DMS114 treated with DMSO at 0.1 percent for 48 hours (cell line): Measurements from ENCODE around the gene CHD5.

Experiments
- DNase-seq: peaks from one replicate; lab custom pipeline; 2025; ENCODE audit not compliant: unreplicated experiment; lab: John Stamatoyannopoulos, UW

The CHD5 gene

DNA sequence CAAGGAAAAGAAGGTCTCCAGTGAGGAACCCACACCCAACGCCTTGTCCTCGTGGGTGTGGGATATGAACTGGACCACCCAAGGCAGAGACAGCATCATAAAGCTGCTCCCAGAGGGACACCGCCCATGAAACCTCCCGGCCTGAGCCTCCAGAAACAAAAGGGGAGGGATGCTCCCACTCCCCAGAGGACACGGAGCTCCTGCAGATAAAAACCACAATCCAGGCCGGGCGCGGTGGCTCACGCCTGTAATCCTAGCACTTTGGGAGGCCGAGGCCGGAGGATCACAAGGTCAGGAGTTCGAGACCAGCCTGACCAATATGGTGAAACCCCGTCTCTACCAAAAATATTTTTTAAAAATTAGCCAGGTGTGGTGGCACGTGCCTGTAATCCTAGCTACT is 66.4 kb downstream of the CHD5 start:
- no peak for DNase-seq

DNA sequence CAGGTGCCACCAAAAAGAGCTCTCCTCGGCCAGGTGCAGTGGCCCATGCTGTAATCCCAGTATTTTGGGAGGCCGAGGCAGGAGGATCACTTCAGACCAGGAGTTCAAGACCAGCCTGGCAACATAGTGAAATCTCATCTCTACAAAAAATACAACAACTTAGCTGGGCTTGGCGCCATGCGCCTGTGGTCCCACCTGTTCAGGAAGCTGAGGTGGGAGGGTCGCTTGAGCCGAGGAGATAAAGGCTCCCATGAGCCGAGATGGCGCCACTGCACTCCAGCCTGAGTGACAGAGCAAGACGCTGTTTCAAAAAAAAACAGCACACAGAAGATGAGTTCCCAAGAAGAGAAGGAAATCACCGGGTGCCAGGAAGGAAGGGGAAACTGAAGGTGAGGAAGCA is 67.0 kb downstream of the CHD5 start:
- no peak for DNase-seq

DNA sequence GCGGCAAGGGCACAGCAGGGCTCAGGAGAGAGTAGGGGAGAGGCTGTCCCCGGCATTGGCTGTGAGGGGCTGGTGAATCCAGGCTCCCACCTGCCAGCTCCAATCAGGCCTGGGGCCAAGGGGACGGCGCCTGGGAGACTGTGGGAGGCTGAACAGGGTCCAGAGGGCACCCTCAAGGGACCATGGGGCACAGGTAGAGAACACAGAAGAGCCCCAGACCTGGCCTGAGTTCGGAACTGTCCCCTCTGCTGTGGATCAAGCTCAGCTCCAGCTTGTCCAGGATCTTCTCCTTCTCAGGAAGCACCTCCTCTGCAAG is 67.5 kb downstream of the CHD5 start:
- no peak for DNase-seq

DNA sequence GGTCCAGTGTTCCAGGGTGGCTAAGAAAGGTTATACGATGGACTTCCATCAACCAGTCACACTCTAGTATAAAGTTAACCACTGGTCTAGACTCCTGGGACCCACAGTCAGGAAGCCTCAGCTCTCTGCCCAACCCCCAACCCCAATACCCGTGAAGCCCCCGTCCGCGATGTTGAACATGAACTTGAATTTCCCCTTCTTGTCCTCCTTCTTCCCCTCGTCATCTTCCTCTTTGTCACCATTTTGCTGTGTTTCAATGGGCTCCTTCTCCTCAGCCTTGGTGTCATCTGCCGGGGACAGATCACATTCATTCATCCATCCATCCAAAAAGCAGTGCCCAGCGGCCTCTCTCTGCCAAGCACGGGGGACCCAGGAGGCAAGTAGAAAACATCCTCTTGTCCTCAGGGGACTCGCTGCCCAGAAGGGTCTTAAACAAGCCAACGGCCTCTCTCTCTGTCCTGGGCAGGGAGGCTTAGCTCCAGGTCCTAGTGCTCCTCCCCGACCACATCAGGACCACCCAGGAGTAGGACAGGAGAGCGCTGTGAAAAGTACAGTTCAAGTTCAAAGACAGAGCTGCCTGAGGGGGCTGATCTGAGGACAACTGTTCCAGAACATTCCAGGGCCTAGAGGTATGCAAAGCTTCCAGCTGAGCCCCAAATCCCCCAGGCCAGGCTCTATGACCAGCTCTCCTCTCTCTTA is 68.0 kb downstream of the CHD5 start:
- DNase-seq = no peak

DNA sequence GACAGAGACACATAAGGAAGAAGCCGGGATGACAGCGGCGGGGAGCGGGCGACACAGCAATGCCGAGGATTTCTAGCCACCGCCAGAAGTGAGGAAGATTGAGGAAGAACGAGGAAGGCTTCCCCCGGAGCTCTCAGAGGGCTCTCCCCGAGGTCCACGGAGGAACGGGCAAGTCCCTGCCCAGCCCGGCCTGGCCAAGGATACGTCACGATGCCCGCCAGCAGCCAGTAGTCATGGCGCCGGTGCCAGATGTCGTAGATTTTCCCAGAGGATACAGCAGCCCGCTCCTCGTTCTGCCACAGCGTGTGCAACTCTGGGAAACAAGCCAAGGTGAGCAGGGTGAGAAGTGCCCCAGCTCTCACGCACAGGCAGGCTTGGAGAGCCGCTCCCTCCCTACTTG is 68.5 kb downstream of the CHD5 start:
- no peak for DNase-seq

DNA sequence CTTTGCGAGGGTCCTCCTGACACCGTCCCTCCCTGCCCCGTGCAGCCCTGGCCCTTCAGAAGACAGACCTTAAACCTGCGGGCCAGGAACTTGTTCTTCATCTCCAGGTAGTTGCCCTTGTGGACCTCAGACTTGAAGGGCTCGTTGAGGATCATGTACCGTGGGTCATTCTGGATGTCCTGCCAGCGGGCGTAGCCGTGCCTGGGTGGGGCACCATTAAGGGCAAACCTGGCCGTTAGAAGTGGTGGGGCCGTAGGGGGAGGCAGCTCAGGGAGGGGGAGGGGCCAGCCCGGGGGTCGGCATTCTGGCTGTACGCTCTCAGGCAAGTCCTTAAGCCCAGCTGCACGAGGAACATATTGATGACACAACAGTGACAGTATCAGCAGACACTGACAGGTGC is 69.8 kb downstream of the CHD5 start:
- DNase-seq = no peak

DNA sequence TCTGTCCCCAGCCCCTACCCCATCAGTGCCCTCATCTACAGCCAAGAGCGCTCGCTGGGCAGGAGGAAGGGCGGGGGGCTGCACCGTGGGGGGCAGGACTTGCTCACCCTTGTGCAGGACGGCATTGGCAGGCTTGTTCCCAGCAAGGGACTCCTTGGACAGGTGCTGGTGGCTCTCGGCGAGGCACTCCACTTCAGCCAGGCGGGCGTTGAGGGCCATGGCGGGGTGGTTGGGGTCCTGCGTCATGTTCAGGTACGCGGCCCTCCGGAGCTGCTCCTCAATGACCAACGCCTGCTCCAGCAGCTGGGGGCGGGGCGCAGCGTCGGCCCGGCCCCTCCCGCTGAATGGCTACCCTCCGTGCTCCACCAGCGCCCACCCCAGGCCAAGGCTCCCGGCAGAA is 70.4 kb downstream of the CHD5 start:
- DNase-seq = no peak

DNA sequence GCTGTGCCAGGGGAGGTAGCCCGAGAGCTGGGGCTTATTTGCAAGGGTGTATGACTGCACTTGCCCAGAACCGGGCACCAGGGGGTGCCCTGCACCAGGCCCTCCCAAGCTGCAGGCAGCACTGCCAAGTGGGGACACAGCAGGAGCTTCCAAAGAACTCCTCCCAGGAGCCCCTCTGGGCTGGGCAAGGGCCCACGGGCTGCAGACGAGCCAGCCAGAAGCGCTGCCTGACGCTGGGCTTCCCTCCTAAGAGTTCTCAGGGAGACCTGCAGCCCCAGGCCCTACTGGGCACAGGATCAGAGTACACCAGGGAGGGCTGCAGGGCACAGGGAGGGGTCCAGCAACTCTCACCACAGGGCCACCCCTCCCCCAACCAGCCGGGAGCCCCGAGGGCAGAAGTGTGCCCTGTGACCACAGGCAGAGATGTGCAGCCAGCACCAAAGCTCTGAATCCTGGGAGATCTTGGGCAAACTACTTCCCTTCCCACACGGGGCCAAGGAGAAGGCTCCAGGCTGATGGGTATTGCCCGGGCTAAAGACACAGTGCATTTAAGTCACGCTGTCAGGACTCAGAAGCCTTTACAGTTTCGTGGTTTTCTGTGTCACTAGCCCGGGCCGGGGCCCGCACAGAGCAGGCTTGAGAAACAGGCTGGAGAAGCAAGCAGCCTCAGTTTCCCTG is 71.0 kb downstream of the CHD5 start:
- peak; percentile 13 for DNase-seq

DNA sequence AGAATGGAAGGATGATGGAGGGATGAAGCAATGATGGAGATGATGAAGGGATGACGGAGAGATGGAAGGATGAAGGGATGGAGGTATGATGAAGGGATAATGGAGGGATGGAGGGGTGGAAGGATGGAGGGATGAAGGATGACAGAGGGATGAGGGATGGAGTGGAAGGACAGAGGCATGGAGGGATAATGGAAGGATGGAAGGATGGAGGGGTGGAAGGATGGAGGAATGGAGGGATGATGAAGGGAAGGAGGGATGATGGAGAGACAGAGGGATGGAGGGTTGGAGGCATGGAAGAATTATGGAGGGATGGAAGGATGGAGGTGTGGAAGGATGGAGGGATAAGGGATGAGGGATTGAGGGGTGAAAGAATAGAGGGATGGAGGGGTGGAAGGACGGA is 71.6 kb downstream of the CHD5 start:
- DNase-seq = no peak

DNA sequence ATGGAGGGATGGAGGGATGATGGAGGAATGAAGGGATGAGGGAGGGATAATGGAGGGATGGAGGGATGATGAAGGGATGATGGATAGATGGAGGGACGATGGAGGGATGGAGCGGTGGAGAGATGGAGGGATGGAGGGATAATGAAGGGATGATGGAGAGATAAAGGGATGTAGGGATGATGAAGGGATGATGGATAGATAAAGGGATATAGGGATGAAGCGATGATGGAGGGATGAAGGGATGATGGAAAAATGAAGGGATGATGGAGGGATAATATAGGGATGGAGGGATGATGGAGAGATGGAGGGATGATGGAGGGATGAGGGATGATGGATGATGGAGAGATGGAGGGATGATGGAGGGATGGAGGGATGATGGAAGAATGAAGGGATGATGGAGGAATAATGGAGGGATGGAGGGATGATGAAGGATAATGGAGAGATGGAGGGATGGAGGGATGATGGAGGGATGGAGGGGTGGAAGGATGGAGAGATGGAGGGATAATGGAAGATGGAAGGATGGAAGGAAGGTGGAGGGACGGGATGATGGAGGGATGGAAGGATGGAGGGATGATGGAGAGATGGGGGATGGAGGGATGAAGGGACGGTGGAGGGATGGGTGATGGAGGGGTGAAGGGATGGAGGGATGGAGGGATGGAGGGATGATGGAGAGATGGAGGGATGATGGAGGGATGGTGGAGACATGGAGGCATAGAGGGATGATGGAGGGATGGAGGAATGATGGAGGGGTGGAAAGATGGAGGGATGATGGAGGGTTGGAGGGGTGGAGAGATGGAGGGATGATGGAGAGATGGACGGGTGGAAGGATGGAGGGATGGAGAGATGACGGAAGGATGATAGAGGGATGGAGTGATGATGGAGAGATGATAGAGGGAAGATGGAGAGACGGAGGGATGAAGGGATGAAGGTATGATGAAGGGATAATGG is 72.4 kb downstream of the CHD5 start:
- DNase-seq = no peak

DNA sequence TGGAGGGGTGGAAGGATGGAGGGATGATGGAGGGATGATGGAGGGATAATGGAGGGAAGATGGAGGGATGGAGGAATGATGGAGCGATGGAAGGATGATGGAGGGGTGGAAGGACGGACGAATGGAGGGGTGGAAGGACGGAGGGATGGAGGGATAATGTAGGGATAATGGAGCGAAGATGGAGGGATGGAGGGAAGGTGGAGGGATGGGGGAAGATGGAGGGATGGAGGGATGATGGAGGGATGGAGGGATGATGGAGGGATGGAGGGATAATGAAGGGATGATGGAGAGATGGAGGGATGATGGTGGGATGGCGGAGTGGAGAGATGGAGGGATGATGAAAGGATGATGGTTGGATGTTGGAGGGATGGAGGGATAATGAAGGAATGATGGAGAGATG is 73.1 kb downstream of the CHD5 start:
- DNase-seq = no peak

DNA sequence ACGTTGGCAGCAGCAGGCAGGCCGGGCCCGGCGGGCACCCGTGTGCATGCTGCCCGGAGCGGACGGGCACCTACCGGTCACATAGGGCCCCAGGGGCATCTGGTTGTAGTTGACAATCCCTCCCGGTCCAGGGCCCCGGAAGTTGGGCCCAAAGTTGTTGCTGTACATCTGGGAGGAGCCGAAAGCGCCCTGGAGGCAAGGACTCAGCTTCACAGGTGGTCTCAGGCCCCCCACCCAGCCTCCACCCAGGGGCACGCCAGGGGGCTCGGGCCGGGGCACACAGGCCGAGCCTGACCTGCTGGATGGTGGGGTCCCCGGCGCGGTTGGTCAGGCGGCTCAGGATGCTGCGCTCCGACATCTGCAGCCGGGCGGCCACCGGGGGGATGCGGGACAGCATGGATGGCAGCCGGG is 73.8 kb downstream of the CHD5 start:
- no peak for DNase-seq

DNA sequence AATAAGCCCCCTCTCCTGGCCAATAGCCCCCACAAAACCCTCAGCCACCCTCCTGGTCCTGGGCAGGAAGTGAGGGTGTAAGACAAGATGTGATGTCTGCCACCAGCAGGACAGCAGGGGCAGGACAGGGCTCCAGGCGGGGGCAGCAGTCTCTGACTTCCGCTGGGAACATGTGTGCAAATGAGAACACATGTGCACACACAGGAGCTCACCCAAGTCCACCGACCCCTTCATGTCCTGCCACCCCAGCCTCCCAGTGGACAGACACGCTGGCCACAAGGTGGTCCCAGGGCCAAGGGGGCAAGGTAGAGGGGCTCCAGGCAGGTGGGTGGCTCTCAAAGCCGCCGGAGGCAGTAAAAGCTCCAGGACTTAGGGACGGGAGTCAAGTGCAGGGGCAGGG is 74.4 kb downstream of the CHD5 start:
- no peak for DNase-seq

DNA sequence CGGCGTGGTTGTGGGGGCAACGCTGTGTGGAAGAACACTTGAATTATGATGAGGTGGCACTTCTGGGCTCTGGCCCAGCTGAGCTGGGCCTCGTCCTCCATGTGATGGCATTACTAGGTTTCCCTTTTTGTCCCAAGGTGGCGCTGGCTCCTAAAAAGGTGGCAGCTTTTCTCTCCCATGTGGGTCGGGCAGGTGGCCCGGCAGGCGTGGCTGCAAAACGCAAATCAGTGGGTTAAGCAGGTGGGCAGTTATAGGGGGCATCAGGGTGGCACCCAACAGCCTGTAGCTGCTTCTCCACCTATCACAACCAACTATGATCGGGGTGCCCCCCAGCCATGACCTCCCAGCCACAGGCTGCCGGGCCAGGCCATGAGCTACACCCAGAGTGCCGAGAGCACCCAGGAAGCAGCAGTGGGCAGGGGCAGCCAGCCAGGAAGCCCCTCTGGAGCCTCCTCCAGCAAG is 74.9 kb downstream of the CHD5 start:
- DNase-seq = no peak

DNA sequence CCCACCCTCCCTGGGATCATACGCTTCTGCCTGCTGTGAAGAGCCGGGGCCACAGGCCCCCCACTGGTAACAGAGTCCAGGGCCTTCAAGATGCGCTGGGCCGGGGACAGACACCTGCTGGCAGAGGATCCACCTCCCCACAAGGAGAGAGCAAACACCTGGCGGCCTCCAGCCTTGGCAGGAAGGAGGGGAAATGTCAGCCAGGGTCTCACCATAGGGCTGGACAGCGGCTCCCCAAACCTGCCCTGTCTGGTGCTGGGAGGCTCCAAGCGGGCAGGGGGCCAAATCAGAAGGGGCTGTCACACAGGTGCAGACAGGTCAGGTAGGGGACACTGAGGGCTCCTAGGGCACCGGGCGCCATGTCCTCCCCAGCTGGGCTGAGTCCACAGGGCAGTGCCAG is 75.5 kb downstream of the CHD5 start:
- DNase-seq = no peak

DNA sequence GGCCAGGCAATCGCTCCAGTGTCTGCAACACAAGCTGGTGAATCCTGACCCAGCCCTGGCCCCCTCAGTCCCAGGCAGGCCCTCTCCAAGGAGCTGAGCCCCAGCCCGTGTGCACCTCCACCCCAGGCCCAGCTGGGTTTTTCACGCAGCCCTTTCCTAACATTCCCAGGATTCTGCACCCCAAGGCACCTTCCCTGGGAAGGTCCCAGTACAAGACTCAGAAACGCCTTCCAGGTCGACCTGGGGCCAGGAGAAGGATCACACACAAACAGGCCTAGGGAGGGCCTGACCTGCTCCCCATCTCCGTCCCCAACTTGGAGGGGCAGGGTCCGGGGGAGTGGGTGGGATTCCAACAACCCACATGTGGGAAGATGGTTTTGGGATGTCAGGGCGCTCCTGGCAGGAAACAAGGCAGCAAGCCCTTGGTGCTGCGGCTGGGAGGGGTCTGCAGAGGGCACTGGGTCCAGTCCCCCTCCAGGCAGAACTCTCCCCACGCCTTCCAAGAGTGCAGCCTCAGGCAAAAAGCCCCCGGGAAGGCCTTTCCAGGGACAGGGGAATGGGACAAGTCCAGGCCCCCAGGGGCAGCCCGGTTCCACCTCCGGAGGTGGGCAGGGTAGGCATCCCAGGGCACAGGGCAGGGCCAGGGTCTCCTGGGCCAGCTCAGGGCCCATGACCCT is 76.1 kb downstream of the CHD5 start:
- DNase-seq = no peak

DNA sequence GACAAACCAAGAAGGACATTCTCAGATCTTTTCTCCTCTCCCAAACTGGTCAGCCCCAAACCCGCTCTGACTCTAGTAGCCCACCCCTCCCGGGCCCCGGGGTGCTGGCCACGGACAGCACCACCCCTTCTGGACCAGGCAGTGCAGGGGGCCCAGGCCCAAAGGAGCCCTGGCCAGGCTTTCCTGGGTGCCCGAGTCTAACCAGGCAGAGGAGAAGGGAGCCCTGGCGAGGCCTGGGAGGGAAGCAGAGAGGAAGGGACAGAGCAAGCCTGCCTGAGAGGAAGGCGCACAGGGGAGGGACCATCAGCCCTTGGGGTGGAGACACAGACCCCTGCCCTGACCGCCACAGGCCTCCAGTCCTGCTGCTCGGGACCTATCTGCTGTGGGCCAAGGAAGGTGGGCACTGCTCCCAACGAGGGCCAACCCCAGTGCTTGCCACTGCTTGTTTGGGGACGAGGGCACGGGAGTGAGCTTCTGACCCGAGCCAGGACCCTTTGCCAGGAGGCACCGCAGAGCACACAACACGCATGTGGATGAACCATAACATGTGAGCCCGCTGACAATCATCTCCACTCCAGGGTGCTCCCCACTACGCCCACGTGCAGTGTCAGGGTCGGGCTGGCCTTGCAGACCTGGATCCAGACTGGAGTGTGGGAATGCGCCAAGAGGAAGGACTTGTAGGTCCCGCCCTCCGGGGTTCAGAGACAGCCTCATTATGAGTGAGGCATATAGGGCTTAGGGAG is 76.8 kb downstream of the CHD5 start:
- DNase-seq = no peak

DNA sequence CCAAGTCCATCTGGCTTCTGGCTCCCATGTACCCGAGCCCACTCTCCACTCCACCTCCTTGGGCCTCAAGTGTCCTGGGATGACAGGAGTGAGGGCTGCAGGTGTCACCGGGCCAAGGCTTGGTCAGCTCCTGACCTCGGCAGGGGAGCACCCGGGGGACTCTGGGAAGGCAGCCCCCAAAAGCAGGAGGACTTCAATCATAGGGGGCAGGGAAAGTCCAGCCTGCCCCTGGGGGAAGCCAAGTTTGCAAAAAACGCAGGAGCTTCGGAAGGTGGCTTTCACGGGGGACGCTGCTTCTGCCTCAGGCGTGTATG is 77.6 kb downstream of the CHD5 start:
- no peak for DNase-seq

DNA sequence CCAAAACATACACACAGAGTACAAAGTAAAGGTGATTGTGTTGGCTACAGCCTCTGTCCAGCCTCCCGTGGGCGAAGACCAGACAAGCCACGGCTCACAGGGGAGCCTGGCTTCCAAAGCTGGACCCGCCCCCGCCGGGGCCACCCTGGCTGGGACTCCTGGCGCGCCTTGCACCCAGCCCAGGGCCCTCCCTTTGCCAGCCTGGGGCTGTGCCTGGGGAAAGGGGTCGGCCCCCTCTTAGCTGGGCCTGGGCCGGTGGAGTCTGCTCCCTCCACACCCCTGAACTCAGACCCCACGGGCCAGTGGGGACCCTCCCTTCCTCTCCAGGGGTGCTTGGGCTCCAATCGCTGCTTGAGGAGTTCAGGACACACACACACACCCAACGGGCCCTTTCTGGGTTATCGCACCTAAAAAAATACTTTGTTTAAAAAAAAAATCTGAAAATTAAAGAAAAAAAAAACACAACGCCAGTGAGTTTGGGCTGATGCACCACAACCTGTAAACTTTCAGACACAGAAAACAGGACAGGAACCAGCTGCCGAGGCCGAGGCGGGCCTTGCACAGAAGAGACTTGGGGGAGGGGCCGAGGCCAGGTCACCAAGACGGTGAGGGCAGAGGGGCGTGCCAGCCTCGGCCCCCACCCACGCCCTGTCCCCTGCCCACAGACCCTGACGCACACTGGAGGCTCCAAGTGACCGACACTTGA is 78.1 kb downstream of the CHD5 start:
- DNase-seq = no peak
